Activated T-helper 17 cell treated with anti-CD3 and anti-CD28 coated beads, Interleukin-2, amount 50 U/mL, for 72 hours (primary cell): ENCODE measurements around the gene MYO1E. TPM values are rescaled to one million over a fixed set of nuclear protein-coding genes. Genes with fewer than 3 reads are reported as not detected.

Experiments
- ATAC-seq: fragments of 150-1000 bp; cut with Tn5 transposase; replicated peaks from 2 replicates; pipeline ENCODE4 v1.10.0; 2021; ENCODE audit warnings: mild to moderate bottlenecking, moderate library complexity
- H3K27ac Mint-ChIP-seq: one replicate; pipeline ENCODE4 v1.8.0; 2022; ENCODE audit warnings: mixed read lengths
- H3K27me3 Mint-ChIP-seq: one replicate; pipeline ENCODE4 v1.8.0; 2022; ENCODE audit warnings: mixed read lengths
- H3K36me3 Mint-ChIP-seq: one replicate; pipeline ENCODE4 v1.8.0; 2022; ENCODE audit warnings: low read depth, mild to moderate bottlenecking, mixed read lengths
- H3K4me1 Mint-ChIP-seq: one replicate; pipeline ENCODE4 v1.8.0; 2022; ENCODE audit warnings: mixed read lengths
- H3K4me3 Mint-ChIP-seq: one replicate; pipeline ENCODE4 v1.8.0; 2022; ENCODE audit warnings: mild to moderate bottlenecking, mixed read lengths
- H3K9me3 Mint-ChIP-seq: one replicate; pipeline ENCODE4 v1.8.0; 2022; ENCODE audit warnings: mixed read lengths
- total RNA-seq, 2 donors: library from RNA; stranded (reverse); gene quantifications; one replicate each; pipeline ENCODE4 v1.2.3, GENCODE V29; 2022

The MYO1E gene
- total RNA-seq, 2 donors from 2014 or later: 29.3 to 30.1 TPM

DNA sequence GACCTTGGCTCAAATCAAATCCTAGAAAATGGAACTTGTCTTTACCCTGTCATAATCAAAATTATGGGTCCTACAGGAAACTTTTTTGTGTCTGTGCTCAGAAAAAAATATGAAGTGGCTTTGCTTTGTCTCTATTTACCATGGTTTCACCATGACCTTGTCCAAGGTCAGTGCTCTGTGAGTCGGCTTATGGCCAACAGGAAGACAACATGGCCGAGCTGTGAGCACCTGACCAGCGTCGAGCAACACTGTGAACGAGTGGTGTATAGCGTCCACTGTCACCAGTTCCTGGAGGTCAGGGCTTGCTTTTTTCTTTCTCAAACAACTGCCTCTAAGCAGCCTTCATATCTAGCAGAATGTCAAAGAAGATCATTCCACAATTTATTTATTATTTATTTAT is 67.9 kb downstream of the MYO1E start:
- H3K27me3 Mint-ChIP-seq: no peaks in the 10 kb centered on the region
- ATAC-seq: no peak
- no peak overlapping the region for H3K27ac Mint-ChIP-seq
- no peaks in the 10 kb centered on the region for H3K36me3 Mint-ChIP-seq
- H3K4me1 Mint-ChIP-seq: peaks cover 17% of the 10 kb centered on the region
- H3K9me3 Mint-ChIP-seq: no peaks in the 10 kb centered on the region
- no peak overlapping the region for H3K4me3 Mint-ChIP-seq

GRCh38 chr15:59304034-59304795 is 68.5 kb downstream of the MYO1E start:
- no peaks in the 10 kb centered on the region for H3K36me3 Mint-ChIP-seq
- H3K4me3 Mint-ChIP-seq: peak overlapping the region; percentile 17
- peaks cover 23% of the 10 kb centered on the region for H3K4me1 Mint-ChIP-seq
- peak; percentile 46 for ATAC-seq
- H3K27me3 Mint-ChIP-seq: no peaks in the 10 kb centered on the region
- no peak overlapping the region for H3K27ac Mint-ChIP-seq
- H3K9me3 Mint-ChIP-seq: no peaks in the 10 kb centered on the region

- peak; percentile 1 for ATAC-seq
- Mint-ChIP-seq H3K27me3 (no peaks in the 10 kb centered on the region), H3K9me3 (no peaks in the 10 kb centered on the region), H3K4me1 (peaks cover 24% of the 10 kb centered on the region), H3K4me3 (peak overlapping the region; percentile 17), H3K27ac (no peak overlapping the region), H3K36me3 (no peaks in the 10 kb centered on the region)
Measured at GRCh38 chr15:59303633-59304032, 69.0 kb downstream of the MYO1E start.

DNA sequence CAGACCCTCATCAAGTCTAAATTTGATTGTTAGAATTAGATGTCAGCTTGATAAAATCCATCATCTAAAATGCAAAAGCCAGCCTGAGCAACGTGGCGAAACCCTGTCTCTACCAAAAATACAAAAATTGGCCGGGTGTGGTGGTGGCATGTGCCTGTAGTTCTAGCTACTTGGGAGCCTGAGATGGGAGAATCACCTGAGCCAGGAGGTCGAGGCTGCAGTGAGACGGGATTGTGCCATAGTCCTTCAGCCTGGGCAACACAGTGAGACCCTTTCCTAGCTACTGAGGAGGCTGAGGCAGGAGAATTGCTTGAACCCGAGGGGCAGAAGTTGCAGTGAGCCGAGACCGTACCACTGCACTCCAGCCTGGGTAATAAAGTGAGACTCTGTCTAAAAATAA is 69.5 kb downstream of the MYO1E start:
- H3K27ac Mint-ChIP-seq: no peak overlapping the region
- peaks cover 29% of the 10 kb centered on the region for H3K4me1 Mint-ChIP-seq
- H3K27me3 Mint-ChIP-seq: no peaks in the 10 kb centered on the region
- no peaks in the 10 kb centered on the region for H3K36me3 Mint-ChIP-seq
- no peak overlapping the region for H3K4me3 Mint-ChIP-seq
- no peak for ATAC-seq
- H3K9me3 Mint-ChIP-seq: no peaks in the 10 kb centered on the region

GRCh38 chr15:59301527-59301926 is 71.1 kb downstream of the MYO1E start:
- peak overlapping the region; percentile 62 for H3K4me3 Mint-ChIP-seq
- H3K4me1 Mint-ChIP-seq: peaks cover 34% of the 10 kb centered on the region
- H3K27ac Mint-ChIP-seq: no peak overlapping the region
- H3K9me3 Mint-ChIP-seq: no peaks in the 10 kb centered on the region
- H3K27me3 Mint-ChIP-seq: no peaks in the 10 kb centered on the region
- no peak for ATAC-seq
- H3K36me3 Mint-ChIP-seq: no peaks in the 10 kb centered on the region

DNA sequence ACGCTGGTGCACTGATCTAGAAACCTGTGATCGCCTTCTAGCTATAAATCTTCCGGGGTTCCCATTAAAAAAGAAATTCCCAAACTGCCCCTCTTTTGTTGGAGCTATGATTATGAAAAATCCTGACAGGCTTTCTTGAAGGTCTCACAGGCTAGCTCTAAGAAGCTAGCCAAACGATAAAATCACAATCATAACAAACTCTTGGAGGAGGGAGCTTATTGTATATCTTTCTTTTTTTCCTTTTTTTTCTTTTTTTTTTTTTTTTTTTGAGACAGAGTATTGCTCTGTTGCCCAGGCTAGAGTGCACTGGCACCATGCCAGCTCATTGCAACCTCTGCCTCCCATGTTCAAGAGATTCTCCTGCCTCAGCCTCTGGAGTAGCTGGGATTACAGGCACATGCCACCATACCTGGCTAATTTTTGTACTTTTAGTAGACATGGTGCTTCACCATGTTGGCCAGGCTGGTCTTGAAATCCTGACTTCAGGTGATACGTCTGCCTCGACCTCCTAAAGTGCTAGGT is 72.0 kb downstream of the MYO1E start:
- ATAC-seq: no peak
- peaks cover 34% of the 10 kb centered on the region for H3K4me1 Mint-ChIP-seq

GRCh38 chr15:59299929-59300617 is 72.6 kb downstream of the MYO1E start:
- Mint-ChIP-seq H3K9me3 (no peaks in the 10 kb centered on the region), H3K36me3 (no peaks in the 10 kb centered on the region), H3K4me3 (peak overlapping the region; percentile 62), H3K27me3 (no peaks in the 10 kb centered on the region), H3K27ac (peak overlapping the region; percentile 51), H3K4me1 (peaks cover 34% of the 10 kb centered on the region)
- ATAC-seq: peak; percentile 72

More for the DNA sequence above, 72.0 kb downstream of the MYO1E start:
- no peaks in the 10 kb centered on the region for H3K27me3 Mint-ChIP-seq
- peak overlapping the region; percentile 51 for H3K27ac Mint-ChIP-seq
- no peaks in the 10 kb centered on the region for H3K36me3 Mint-ChIP-seq
- H3K9me3 Mint-ChIP-seq: no peaks in the 10 kb centered on the region
- peak overlapping the region; percentile 62 for H3K4me3 Mint-ChIP-seq

DNA sequence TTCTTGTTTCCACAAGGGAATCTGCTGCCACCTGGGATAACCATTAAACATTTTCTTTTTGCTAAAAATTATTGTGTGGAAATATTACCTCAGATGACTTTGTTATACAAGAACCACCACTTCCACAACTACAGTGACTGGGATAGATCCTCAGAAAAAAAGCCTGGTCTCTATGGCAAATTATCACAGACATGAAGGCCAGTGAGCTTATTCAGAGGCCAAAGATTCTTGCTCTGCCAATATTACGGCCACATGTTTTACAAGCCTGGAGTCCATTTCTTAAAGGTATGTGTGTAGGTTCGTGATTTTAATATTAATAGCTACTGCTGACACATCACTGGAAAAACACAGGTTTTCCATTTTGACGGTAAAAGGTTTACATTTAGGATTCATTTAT is 73.8 kb downstream of the MYO1E start:
- Mint-ChIP-seq H3K4me3 (peak overlapping the region; percentile 53), H3K4me1 (peaks cover 34% of the 10 kb centered on the region)

GRCh38 chr15:59298225-59298853 is 74.3 kb downstream of the MYO1E start:
- peak overlapping the region; percentile 55 for H3K27ac Mint-ChIP-seq
- peak overlapping the region; percentile 53 for H3K4me3 Mint-ChIP-seq
- peak; percentile 94 for ATAC-seq
- H3K27me3 Mint-ChIP-seq: no peaks in the 10 kb centered on the region
- H3K4me1 Mint-ChIP-seq: peaks cover 34% of the 10 kb centered on the region
- no peaks in the 10 kb centered on the region for H3K36me3 Mint-ChIP-seq
- H3K9me3 Mint-ChIP-seq: no peaks in the 10 kb centered on the region

More for the DNA sequence above, 73.8 kb downstream of the MYO1E start:
- H3K27me3 Mint-ChIP-seq: no peaks in the 10 kb centered on the region
- no peaks in the 10 kb centered on the region for H3K9me3 Mint-ChIP-seq
- H3K27ac Mint-ChIP-seq: peak overlapping the region; percentile 55
- H3K36me3 Mint-ChIP-seq: no peaks in the 10 kb centered on the region
- no peak for ATAC-seq

GRCh38 chr15:59296181-59296617 is 76.5 kb downstream of the MYO1E start:
- H3K9me3 Mint-ChIP-seq: no peaks in the 10 kb centered on the region
- no peaks in the 10 kb centered on the region for H3K36me3 Mint-ChIP-seq
- ATAC-seq: no peak
- no peak overlapping the region for H3K27ac Mint-ChIP-seq
- no peak overlapping the region for H3K4me3 Mint-ChIP-seq
- H3K27me3 Mint-ChIP-seq: no peaks in the 10 kb centered on the region
- peaks cover 27% of the 10 kb centered on the region for H3K4me1 Mint-ChIP-seq

DNA sequence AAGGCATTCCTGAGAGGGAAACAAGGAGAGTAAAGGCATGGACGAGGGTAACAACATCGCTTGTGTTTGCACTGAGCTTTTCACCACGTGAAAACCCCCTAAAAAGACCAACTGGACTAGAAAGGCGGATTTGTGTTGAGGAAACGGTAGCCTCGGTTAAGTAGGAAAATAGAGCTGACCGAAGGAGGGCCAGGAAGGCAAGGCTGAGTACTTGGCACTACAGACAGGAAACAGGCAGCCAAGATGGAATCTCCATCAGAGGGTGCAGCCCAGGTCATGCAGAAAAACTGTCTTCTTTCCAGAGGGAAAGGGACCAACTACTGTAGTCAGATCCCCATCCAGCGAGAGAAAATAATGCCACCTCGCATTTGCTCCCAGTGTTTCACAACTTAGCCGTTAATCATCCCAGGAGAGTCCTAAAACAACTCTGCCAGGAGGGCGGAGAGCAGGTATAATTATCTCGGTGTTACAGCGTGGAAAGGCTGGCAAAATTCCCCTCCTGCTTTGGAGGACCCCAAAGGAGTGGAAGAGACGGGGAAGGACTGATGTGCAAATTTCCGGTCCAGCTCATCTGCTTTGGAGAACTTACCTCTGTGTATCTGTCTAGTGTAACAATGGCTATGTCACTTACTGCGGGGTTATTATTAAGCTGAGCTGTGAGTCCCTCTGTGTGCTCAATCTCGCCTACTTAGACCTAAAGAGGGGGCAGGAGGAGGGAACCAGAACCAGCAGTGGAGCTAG is 77.2 kb downstream of the MYO1E start:
- Mint-ChIP-seq H3K36me3 (no peaks in the 10 kb centered on the region), H3K27me3 (no peaks in the 10 kb centered on the region), H3K27ac (no peak overlapping the region), H3K9me3 (no peaks in the 10 kb centered on the region), H3K4me3 (no peak overlapping the region), H3K4me1 (peaks cover 23% of the 10 kb centered on the region)
- no peak for ATAC-seq

- H3K27ac Mint-ChIP-seq: no peak overlapping the region
- H3K27me3 Mint-ChIP-seq: no peaks in the 10 kb centered on the region
- H3K4me3 Mint-ChIP-seq: no peak overlapping the region
Measured at GRCh38 chr15:59294574-59295260, 78.0 kb downstream of the MYO1E start.

DNA sequence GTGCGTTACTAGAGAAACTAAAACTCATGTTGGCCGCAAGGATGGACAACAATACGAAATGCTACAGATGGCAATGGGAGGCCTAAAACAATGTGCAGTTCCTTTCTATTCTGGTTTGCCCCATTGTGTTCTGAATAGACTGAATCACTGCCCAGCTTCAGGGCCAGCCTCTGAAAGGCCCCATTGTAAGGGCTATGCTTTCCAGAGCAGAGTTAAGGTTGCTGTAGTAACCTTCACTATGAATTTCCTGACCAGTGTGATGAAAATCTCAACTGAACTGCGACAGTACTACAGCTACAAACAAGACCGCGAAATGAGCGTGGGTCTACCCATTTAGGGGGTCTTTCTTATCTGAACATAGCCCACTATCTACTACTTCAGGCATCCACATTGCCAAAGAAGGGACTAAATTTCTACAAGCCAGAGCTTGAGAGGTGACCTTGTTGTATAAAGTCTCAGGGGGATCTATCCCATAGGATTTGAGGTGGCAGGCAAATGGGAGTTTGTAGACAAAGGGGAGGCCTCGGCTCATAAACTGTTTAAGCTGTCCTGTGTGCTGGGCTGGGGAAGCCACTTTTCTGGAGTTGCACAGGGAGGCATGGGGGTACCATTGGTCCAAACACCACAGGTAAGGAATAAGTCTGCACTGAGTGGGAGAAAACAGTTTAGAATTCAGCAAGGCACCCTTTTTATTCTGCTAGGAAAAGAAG is 80.1 kb downstream of the MYO1E start:
- no peaks in the 10 kb centered on the region for H3K4me1 Mint-ChIP-seq
- no peak overlapping the region for H3K4me3 Mint-ChIP-seq
- H3K36me3 Mint-ChIP-seq: no peaks in the 10 kb centered on the region
- H3K9me3 Mint-ChIP-seq: no peaks in the 10 kb centered on the region
- H3K27me3 Mint-ChIP-seq: no peaks in the 10 kb centered on the region
- no peak overlapping the region for H3K27ac Mint-ChIP-seq
- ATAC-seq: no peak

More at GRCh38 chr15:59294574-59295260, 78.0 kb downstream of the MYO1E start:
- ATAC-seq: no peak
- Mint-ChIP-seq H3K4me1 (peaks cover 16% of the 10 kb centered on the region), H3K9me3 (no peaks in the 10 kb centered on the region), H3K36me3 (no peaks in the 10 kb centered on the region)
